Pancreas (tissue), 10 donors: Measurements from ENCODE around the gene MAMDC2. TPM values are rescaled to one million over a fixed set of nuclear protein-coding genes. Genes with fewer than 3 reads are reported as not detected.

Experiments used
- ATAC-seq, 4 donors: fragments of 200-7000 bp; cut with Tn5 transposase; one replicate each; pipeline versions ENCODE4 v1.8.0 to v1.9.1; 2020; ENCODE audit warnings: mild to moderate bottlenecking in 4 of 4, moderate library complexity in 4 of 4
- DNase-seq, 6 donors: peaks; one replicate each; pipeline ENCODE4 v3.0.0-alpha.2; 2020
- FAIRE-seq: peaks from 2 replicates; lab custom pipeline; 2012; peaks lifted over from hg19 to GRCh38; lab: Jason Lieb, UNC
- H3K27ac ChIP-seq, 4 donors: fragments of 200-600 bp; sonication (generic); 1 replicate in 3 of 4; 2 replicates in 1 of 4; pipeline versions ENCODE4 v1.5.0 to v1.8.0; 2020
- H3K27me3 ChIP-seq, 4 donors: fragments of 200-600 bp; one replicate each; pipeline ENCODE4 v1.8.0; 2021
- H3K36me3 ChIP-seq, 3 donors: fragments of 200-600 bp; sonication (generic) in 1 of 3; one replicate each; pipeline versions ENCODE4 v1.5.0 to v1.8.0; 2020 to 2021
- H3K4me1 ChIP-seq, 3 donors: fragments of 200-600 bp; one replicate each; pipeline ENCODE4 v1.8.0; 2021
- H3K4me3 ChIP-seq, 4 donors: fragments of 200-600 bp; sonication (generic) in 2 of 4; one replicate each; pipeline versions ENCODE4 v1.5.0 to v1.8.0; 2020 to 2021
- H3K9me3 ChIP-seq, 4 donors: fragments of 200-600 bp; one replicate each; pipeline ENCODE4 v1.8.0; 2021
- WGBS, 2 donors: extraction: QIAGEN DNeasy Blood & Tissue Kit; methylation state at CpG; one replicate each; pipeline ENCODE4 v1.1.7; 2013; 5-methylcytosine and 5-hydroxymethylcytosine counted together
- intact Hi-C, 3 donors: fragments of 100-400 bp; cut with DNase I; formaldehyde crosslinking; loops; one replicate each; pipeline versions ENCODE4 v1.11.1 to v1.14.2; 2022
- polyA plus RNA-seq, 2 donors: library from polyadenylated mRNA; stranded (reverse); fragments of 200-250 nt; gene quantifications; one replicate each; pipeline ENCODE4 v1.2.3, GENCODE V29; 2013
- total RNA-seq, 6 donors: library from RNA; stranded (reverse); fragmentation: NEBNext Ultra II Directional in 4 of 6; extraction: Animal tissue kit (Norgen Biotek cat#: 25700) in 4 of 6; gene quantifications; one replicate each; pipeline versions ENCODE4 v1.2.1 to v1.2.4, GENCODE V29; 2021 to 2023
- TF ChIP-seq, protein P1 (sequence below), 4 donors: fragments of 200-600 bp; sonication (generic) in 3 of 4; IDR thresholded peaks; one replicate each; pipeline versions ENCODE4 v1.5.0 to v1.8.0; 2021; ENCODE audit warnings: antibody characterized with exemption in 4 of 4
- donor health status: healthy with polysubstance abuse.
- donor health status: DM: no; HTN: no; CAD: no; lungs with moderate emphysema.
- donor health status: DM: no; HTN: no; CAD: no.
- donor health status: control.
- donor health status: control.
- donor health status: Bipolar disorder and iron deficiency.
- donor health status: DM: yes; HTN: yes; CAD: no.
- donor health status: DM: no; HTN: no; CAD: no.
- donor health status: DM: no; HTN: no; CAD: no.
- donor health status: DM: yes; HTN: yes; CAD: no.

MAMDC2 gene
- total and polyA plus RNA-seq, 8 donors, result 0.95 to 4.7 (median 1.3) TPM

DNA sequence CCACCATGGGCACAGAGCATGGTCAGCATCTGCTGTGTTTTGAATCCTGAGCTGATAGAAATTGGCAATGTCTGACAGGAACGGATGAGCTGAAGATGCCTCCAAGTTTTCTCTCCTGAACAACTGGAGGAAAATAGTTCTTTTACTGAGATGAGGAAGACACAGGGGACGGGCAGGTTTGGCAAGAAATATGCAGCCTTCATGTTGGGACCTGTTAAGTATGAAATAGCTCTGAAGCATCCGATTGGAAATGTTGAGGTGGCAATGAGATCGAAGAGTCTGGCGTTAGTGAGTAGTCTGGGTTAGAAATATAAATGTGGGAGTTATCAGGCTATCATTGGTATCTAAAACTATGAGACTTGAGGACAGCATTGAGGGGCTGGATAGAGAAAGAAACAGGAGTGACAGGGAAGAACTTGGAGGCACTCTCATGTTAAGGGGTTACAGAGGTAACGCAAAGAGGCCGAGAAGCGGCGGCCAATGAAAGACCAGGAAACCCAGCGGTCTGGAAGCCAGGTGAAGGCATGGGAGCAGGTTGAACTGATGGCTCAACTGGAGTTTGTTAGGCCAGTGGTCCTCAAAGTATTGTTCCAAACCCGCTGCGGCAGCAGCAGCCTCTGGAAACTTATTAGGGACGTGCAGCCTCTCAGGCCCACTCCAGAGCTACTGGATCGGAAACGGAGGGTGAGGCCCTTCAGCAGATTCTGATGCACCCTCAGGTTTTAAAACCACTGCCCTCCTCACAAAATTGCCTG, 1.0 kb upstream of the MAMDC2 start:
- Histone ChIP-seq H3K36me3 (no peaks in the 10 kb centered on the region), H3K4me1 (no peaks in the 10 kb centered on the region), H3K27ac (no peak overlapping the region), H3K27me3 (no peaks in the 10 kb centered on the region), H3K4me3 (no peak overlapping the region), H3K9me3 (no peaks in the 10 kb centered on the region)
- TF ChIP-seq, protein P1, sequence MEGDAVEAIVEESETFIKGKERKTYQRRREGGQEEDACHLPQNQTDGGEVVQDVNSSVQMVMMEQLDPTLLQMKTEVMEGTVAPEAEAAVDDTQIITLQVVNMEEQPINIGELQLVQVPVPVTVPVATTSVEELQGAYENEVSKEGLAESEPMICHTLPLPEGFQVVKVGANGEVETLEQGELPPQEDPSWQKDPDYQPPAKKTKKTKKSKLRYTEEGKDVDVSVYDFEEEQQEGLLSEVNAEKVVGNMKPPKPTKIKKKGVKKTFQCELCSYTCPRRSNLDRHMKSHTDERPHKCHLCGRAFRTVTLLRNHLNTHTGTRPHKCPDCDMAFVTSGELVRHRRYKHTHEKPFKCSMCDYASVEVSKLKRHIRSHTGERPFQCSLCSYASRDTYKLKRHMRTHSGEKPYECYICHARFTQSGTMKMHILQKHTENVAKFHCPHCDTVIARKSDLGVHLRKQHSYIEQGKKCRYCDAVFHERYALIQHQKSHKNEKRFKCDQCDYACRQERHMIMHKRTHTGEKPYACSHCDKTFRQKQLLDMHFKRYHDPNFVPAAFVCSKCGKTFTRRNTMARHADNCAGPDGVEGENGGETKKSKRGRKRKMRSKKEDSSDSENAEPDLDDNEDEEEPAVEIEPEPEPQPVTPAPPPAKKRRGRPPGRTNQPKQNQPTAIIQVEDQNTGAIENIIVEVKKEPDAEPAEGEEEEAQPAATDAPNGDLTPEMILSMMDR (IDR thresholded peaks at IDR 0.05), result no peak
- FAIRE-seq, result no peak
- intact Hi-C loops, result no loop called here
- 94 to 95% methylated on average over 15 of the region's 15 CpGs for WGBS, 2 donors
- ATAC-seq, result no peak
- DNase-seq, result no peak

DNA sequence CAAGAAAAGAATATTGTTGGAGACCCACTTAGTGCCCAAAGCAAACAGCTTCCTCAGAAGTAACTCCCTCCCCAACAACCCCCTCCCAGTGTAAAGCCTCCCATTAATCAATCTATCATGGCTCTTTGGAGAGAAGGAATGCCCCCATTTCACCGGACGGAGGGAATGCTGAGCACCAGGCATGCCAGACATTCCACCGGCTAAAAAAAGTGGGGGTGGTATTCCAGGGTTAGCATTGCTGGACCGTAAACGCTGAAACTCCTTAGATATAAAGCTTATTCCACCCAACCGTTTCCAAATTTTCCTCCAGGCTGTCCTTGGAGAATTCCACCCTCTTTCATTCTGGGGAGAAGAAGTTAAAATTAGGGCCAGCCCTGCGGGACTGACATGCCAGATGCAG, 363 bp upstream of the MAMDC2 start:
- ATAC-seq (no peak), FAIRE-seq (no peak), DNase-seq (no peak)
- Histone ChIP-seq H3K27ac (no peak overlapping the region), H3K9me3 (no peaks in the 10 kb centered on the region), H3K27me3 (no peaks in the 10 kb centered on the region), H3K4me1 (no peaks in the 10 kb centered on the region), H3K36me3 (no peaks in the 10 kb centered on the region), H3K4me3 (peak overlapping the region in 2 of 4 donors; percentile 42 to 55)
- intact Hi-C loops, result no loop called here
- TF ChIP-seq, protein P1 (IDR thresholded peaks at IDR 0.05), result no peak
- 42 to 50% methylated on average over 7 of the region's 7 CpGs for WGBS, 2 donors

DNA sequence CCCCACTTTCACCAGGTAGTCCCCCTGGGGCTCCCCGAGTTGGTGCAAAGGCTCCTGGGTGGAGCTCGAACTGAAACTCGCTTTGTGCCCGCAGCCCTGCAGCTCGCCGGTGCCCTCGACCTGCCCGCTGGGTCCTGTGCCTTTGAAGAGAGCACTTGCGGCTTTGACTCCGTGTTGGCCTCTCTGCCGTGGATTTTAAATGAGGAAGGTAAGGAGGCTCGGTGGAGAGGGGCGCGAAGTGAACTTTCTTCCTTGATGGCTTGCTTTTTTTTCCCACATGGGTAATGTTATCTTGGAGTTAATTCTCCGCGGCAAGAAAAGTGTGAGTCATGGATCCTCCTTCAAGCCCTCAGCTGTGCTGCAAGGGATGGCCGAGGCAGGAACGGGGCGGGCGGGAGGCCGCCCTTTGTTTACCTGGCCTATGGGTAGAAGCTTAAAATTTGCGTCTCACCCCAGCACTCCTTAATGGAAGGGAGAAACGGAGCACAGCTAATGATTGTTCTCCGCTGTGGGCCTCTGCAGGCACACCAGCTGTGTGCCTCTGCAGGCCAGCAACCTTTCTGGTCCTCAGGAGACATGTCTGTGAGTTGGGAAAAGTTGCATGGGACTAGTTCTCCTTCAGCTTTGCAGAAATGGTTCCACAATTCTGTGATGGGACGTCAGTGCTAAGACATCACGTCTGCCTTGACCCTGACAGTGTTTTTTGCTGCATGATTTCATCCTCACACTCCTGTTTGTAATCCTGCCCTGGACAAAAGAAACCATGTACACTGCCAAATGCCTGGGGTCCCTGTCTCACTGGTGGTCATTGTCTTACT, 1.1 kb downstream of the MAMDC2 start:
- 21% methylated on average over 24 to 26 of the region's 26 CpGs for WGBS, 2 donors
- DNase-seq (peak in 5 of 6 donors; percentile 36 to 77 (median 37)), ATAC-seq (peak; percentile 75 to 77 (median 76)), FAIRE-seq (no peak)
- peaks cover 0 to 3% (median 0%) of the 10 kb centered on the region in 3 donors for H3K4me1 ChIP-seq
- no peak overlapping the region for H3K27ac ChIP-seq
- no peaks in the 10 kb centered on the region for H3K36me3 ChIP-seq
- no peaks in the 10 kb centered on the region for H3K9me3 ChIP-seq
- peak overlapping the region; percentile 13 to 55 (median 38) for H3K4me3 ChIP-seq
- TF ChIP-seq, protein P1 (IDR thresholded peaks at IDR 0.05), result no peak
- H3K27me3 ChIP-seq, result no peaks in the 10 kb centered on the region
- intact Hi-C loops, result no loop called here

DNA sequence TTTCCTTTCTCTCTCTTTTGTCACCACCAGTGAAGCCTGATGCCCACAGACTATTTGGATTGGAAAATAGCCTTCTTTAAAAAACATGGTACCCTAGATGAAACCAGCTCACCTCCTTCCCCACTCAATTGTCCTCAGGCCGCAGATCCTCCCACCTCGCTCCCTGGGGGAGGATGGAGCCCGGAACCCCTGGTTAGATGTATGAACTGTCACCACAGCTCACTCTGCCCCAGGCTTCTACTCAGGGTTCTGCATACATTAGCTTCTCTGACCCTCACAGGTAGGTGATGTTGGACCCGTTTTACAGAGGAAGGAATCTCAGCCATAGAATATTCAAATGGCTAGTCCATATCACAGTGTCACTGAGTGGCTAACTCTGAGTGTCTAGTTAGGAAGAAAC, 1.8 kb downstream of the MAMDC2 start:
- ATAC-seq (no peak), FAIRE-seq (no peak), DNase-seq (no peak)
- no peaks in the 10 kb centered on the region for H3K27me3 ChIP-seq
- TF ChIP-seq, protein P1 (IDR thresholded peaks at IDR 0.05), result no peak
- no peaks in the 10 kb centered on the region for H3K9me3 ChIP-seq
- WGBS, 2 donors, result 93 to 94% methylated on average over 4 of the region's 4 CpGs
- no peak overlapping the region for H3K4me3 ChIP-seq
- H3K27ac ChIP-seq, result no peak overlapping the region
- intact Hi-C loops, result no loop called here
- H3K4me1 ChIP-seq, result peaks cover 0 to 3% (median 0%) of the 10 kb centered on the region in 3 donors
- H3K36me3 ChIP-seq, result no peaks in the 10 kb centered on the region
